Measurements from ENCODE around the gene AKR1A1. TPM values are rescaled to one million over a fixed set of nuclear protein-coding genes. Genes with fewer than 3 reads are reported as not detected.

AKR1A1 gene
- total and polyA plus RNA-seq, 2 donors (not counting 3 experiments of a cell fraction or from before 2014, with no cell fraction given), result 172 to 227 TPM

DNA sequence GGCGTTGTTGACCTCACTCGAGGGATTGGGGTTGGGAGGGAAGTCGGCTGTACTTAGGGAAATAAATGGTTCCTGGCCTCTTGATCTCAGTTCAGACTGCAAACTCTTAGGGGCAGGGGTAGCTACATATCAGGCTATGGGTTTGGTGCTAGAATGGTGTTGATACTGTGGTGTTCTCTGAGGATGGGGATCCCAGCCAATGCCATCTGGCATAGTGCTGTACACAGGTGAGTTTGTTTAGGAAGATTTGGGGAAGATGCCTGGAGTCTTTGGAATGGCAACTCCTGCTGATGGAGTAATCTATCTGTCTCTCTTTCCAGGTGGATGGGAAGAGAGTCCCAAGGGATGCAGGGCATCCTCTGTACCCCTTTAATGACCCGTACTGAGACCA, 18.9 kb downstream of the AKR1A1 start:
- Histone ChIP-seq H3K4me2 (ENCODE audit: insufficient read depth, low read length) (no peak overlapping the region), H3K9ac (replicated peaks; ENCODE audit: extremely low read depth, insufficient read depth, low read length) (no peak overlapping the region), H3K27ac (ENCODE audit: insufficient read depth, low read depth, low read length) (no peak overlapping the region), H3K36me3 (ENCODE audit: control insufficient read depth in 2 of 2, extremely low read depth in 1 of 2, insufficient read depth in 2 of 2, low read length in 2 of 2) (peaks cover 7 to 14% of the 10 kb centered on the region in 2 experiments), H4K20me1 (replicated peaks; ENCODE audit: control insufficient read depth, extremely low read depth, insufficient read depth, low read length) (no peaks in the 10 kb centered on the region), H3K79me2 (ENCODE audit: control insufficient read depth, insufficient read depth, low read length) (no peaks in the 10 kb centered on the region), H3K9me3 (replicated peaks; ENCODE audit: control insufficient read depth, insufficient read depth, low read length) (no peaks in the 10 kb centered on the region), H2AFZ (ENCODE audit: low read depth, low read length) (no peak overlapping the region), H3K4me3 (replicated peaks in 1 of 3; ENCODE audit: insufficient read depth in 1 of 3, low read depth in 1 of 3, low read length in 3 of 3) (no peak overlapping the region), H3K27me3 (ENCODE audit: control insufficient read depth in 2 of 2, insufficient read depth in 2 of 2, low read length in 2 of 2) (no peaks in the 10 kb centered on the region), H3K9me1 (replicated peaks; ENCODE audit: control insufficient read depth, extremely low read depth, insufficient read depth, low read length) (no peaks in the 10 kb centered on the region), H3K4me1 (ENCODE audit: control insufficient read depth, extremely low read depth, insufficient read depth, low read length) (no peaks in the 10 kb centered on the region)
- ChIA-PET CTCF (interaction anchor here (0.6 to 9.0 kb wide), 27 partner anchors 10 to 558 kb away, joined by 3 to 148 read pairs (median 6); partner anchors contain the start of genes AKR1A1, CCDC163, MMACHC and MUTYH), POLR2A (interaction anchor here (1.2 to 6.6 kb wide), 2 partner anchors 48 to 50 kb away, joined by 3 to 49 read pairs; partner anchors contain the start of gene PRDX1)
- FAIRE-seq (no peak), DNase-seq (ENCODE audit: low read depth, low spot score) (no peak)
- TF ChIP-seq MYC (IDR thresholded peaks at IDR 0.05; ENCODE audit: low read depth, low read length) (no peak), FOS (IDR thresholded peaks at IDR 0.05; ENCODE audit: borderline replicate concordance, insufficient read depth, low read length) (no peak), JUN (IDR thresholded peaks at IDR 0.05; ENCODE audit: borderline replicate concordance, insufficient read depth, insufficient read length, low read depth) (no peak), EZH2 (IDR thresholded peaks at IDR 0.05; ENCODE audit: borderline replicate concordance, low read depth, low read length, severe bottlenecking) (no peak), POLR2A (IDR thresholded peaks at IDR 0.05; ENCODE audit: low read depth, low read length) (no peak)
- TF ChIP-seq, protein P1, sequence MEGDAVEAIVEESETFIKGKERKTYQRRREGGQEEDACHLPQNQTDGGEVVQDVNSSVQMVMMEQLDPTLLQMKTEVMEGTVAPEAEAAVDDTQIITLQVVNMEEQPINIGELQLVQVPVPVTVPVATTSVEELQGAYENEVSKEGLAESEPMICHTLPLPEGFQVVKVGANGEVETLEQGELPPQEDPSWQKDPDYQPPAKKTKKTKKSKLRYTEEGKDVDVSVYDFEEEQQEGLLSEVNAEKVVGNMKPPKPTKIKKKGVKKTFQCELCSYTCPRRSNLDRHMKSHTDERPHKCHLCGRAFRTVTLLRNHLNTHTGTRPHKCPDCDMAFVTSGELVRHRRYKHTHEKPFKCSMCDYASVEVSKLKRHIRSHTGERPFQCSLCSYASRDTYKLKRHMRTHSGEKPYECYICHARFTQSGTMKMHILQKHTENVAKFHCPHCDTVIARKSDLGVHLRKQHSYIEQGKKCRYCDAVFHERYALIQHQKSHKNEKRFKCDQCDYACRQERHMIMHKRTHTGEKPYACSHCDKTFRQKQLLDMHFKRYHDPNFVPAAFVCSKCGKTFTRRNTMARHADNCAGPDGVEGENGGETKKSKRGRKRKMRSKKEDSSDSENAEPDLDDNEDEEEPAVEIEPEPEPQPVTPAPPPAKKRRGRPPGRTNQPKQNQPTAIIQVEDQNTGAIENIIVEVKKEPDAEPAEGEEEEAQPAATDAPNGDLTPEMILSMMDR (IDR thresholded peaks at IDR 0.05; ENCODE audit: extremely low read depth in 1 of 2, insufficient read depth in 1 of 2, low read depth in 1 of 2, low read length in 2 of 2), result no peak
- TF ChIP-seq, protein P2, sequence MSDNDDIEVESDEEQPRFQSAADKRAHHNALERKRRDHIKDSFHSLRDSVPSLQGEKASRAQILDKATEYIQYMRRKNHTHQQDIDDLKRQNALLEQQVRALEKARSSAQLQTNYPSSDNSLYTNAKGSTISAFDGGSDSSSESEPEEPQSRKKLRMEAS (IDR thresholded peaks at IDR 0.05; ENCODE audit: insufficient read depth, insufficient read length), result no peak
- no TSS peak for BruUV-seq (replicated peaks)
- intact Hi-C loops (cut with micrococcal nuclease), result no loop called here
- dilution Hi-C loops (cut with MboI; ENCODE audit: extremely low pct_ligation_motif_present, low sequenced_read_pairs), result no loop called here

All from endothelial cell of umbilical vein (primary cell).